WTC11 (cell line): ENCODE results near the gene EEA1.

Source experiments
- CTCF ChIP-seq: fragments of 200-600 bp; IDR thresholded peaks from 2 replicates; pipeline ENCODE4 v1.8.0; 2022; ENCODE audit warnings: antibody characterized with exemption
- IRF1 ChIP-seq: sonication (generic); formaldehyde crosslinking; IDR thresholded peaks from 2 replicates; pipeline ENCODE4 v1.8.0; 2023; ENCODE audit warnings: missing genetic modification reagents
- MAX ChIP-seq: sonication (generic); formaldehyde crosslinking; IDR thresholded peaks from 2 replicates; pipeline ENCODE4 v1.8.0; 2022; ENCODE audit warnings: mild to moderate bottlenecking, missing genetic modification reagents
- NR1H2 ChIP-seq: sonication (generic); formaldehyde crosslinking; IDR thresholded peaks from 2 replicates; pipeline ENCODE4 v1.9.0; 2021; ENCODE audit warnings: mild to moderate bottlenecking, moderate library complexity, missing genetic modification reagents

- TF ChIP-seq CTCF (no peak), IRF1 (CRISPR knock-in tag) (no peak), NR1H2 (CRISPR knock-in tag) (no peak), MAX (CRISPR knock-in tag) (no peak)
Measured at GRCh38 chr12:92977326-92977725, 48.2 kb upstream of the EEA1 start.
